Naive thymus-derived CD4-positive, alpha-beta T cell (primary cell): Measurements from ENCODE around the gene CACNA1C. TPM values are rescaled to one million over a fixed set of nuclear protein-coding genes. Genes with fewer than 3 reads are reported as not detected.

ENCODE experiments used
- ATAC-seq: fragments of 150-1000 bp; cut with Tn5 transposase; 2 replicates; pipeline ENCODE4 v1.10.0; 2021; ENCODE audit warnings: mild to moderate bottlenecking, moderate library complexity
- CTCF ChIA-PET: fragments of 350-600 bp; sonication (Branson Sonifier 250); formaldehyde crosslinking; loops from one replicate; lab custom pipeline; 2021; ENCODE audit warnings: antibody characterized with exemption; lab: Charles Lee
- POLR2A ChIA-PET: fragments of 350-600 bp; sonication (Branson Sonifier 250); formaldehyde crosslinking; loops from one replicate; lab custom pipeline; 2021; ENCODE audit warnings: antibody characterized with exemption, inconsistent platforms; lab: Charles Lee
- DNase-seq, 9 donors: peaks; one replicate each; pipeline versions ENCODE4 v3.0.0 to v3.0.0-alpha.2; 2020 to 2022; ENCODE audit warnings: mixed read lengths in 1 of 9
- H3K27ac ChIP-seq: one replicate; pipeline ENCODE4 v1.7.0; 2013; ENCODE audit warnings: mild to moderate bottlenecking, low read depth, low read length, moderate library complexity
- H3K27me3 ChIP-seq, 2 donors: one replicate each; pipeline ENCODE4 v1.7.0; 2013; ENCODE audit warnings: low read length in 2 of 2, mild to moderate bottlenecking in 2 of 2, moderate library complexity in 2 of 2; ENCODE audit not compliant: control insufficient read depth in 2 of 2, insufficient read depth in 2 of 2
- H3K36me3 ChIP-seq, 3 experiments: 1 replicate in 2 of 3; 2 replicates in 1 of 3; pipeline ENCODE4 v1.7.0; 2013; ENCODE audit warnings: low read length in 3 of 3, mild to moderate bottlenecking in 3 of 3, moderate library complexity in 1 of 3; ENCODE audit not compliant: insufficient read depth in 3 of 3, control insufficient read depth in 2 of 3
- H3K4me1 ChIP-seq, 2 donors: one replicate each; pipeline ENCODE4 v1.7.0; 2013; ENCODE audit warnings: low read length in 2 of 2, mild to moderate bottlenecking in 2 of 2, moderate library complexity in 1 of 2; ENCODE audit not compliant: control insufficient read depth in 2 of 2, insufficient read depth in 2 of 2
- H3K4me3 ChIP-seq: 2 replicates; pipeline ENCODE4 v1.7.0; 2013; ENCODE audit warnings: mild to moderate bottlenecking, low read length
- H3K9me3 ChIP-seq, 3 experiments: 1 replicate in 2 of 3; 2 replicates in 1 of 3; pipeline ENCODE4 v1.7.0; 2013; ENCODE audit warnings: low read length in 3 of 3; ENCODE audit not compliant: control insufficient read depth in 2 of 3
- H3K27ac Mint-ChIP-seq, 9 donors: one replicate each; pipeline ENCODE4 v1.8.0; 2020 to 2022; ENCODE audit warnings: mixed read lengths in 9 of 9, mild to moderate bottlenecking in 8 of 9, moderate library complexity in 5 of 9, inconsistent platforms in 2 of 9
- H3K27me3 Mint-ChIP-seq, 5 donors: one replicate each; pipeline ENCODE4 v1.8.0; 2021 to 2022; ENCODE audit warnings: mixed read lengths in 5 of 5, mild to moderate bottlenecking in 1 of 5
- H3K36me3 Mint-ChIP-seq, 5 donors: one replicate each; pipeline ENCODE4 v1.8.0; 2020 to 2022; ENCODE audit warnings: mixed read lengths in 5 of 5, mild to moderate bottlenecking in 3 of 5, inconsistent platforms in 1 of 5
- H3K4me1 Mint-ChIP-seq, 7 donors: one replicate each; pipeline ENCODE4 v1.8.0; 2020 to 2022; ENCODE audit warnings: mixed read lengths in 7 of 7, mild to moderate bottlenecking in 3 of 7, inconsistent platforms in 1 of 7
- H3K4me3 Mint-ChIP-seq, 10 donors: one replicate each; pipeline ENCODE4 v1.8.0; 2020 to 2022; ENCODE audit warnings: mild to moderate bottlenecking in 10 of 10, mixed read lengths in 10 of 10, moderate library complexity in 6 of 10, inconsistent platforms in 2 of 10
- H3K9me3 Mint-ChIP-seq, 11 donors: one replicate each; pipeline ENCODE4 v1.8.0; 2020 to 2022; ENCODE audit warnings: mixed read lengths in 11 of 11, mild to moderate bottlenecking in 4 of 11, inconsistent platforms in 1 of 11, moderate library complexity in 1 of 11
- intact Hi-C, 2 donors: fragments of 100-400 bp; cut with micrococcal nuclease; formaldehyde crosslinking; loops; one replicate each; pipeline ENCODE4 v1.15.1; 2023
- polyA plus RNA-seq, 2 donors: library from polyadenylated mRNA; unstranded; fragments of 300-500 nt; fragmentation: Illumina TruSeq; gene quantifications; one replicate each; pipeline ENCODE4 v1.2.3, GENCODE V29; 2021
- total RNA-seq, 6 experiments: library from RNA in 5 of 6; stranded (reverse) in 5 of 6; gene quantifications; 1 replicate in 5 of 6; 2 replicates in 1 of 6; pipeline ENCODE4 v1.2.3 and lab custom pipeline; 2021 to 2026

The CACNA1C gene
- total and polyA plus RNA-seq, 7 experiments from 2014 or later = 0.04 to 0.48 (median 0.08) TPM

DNA sequence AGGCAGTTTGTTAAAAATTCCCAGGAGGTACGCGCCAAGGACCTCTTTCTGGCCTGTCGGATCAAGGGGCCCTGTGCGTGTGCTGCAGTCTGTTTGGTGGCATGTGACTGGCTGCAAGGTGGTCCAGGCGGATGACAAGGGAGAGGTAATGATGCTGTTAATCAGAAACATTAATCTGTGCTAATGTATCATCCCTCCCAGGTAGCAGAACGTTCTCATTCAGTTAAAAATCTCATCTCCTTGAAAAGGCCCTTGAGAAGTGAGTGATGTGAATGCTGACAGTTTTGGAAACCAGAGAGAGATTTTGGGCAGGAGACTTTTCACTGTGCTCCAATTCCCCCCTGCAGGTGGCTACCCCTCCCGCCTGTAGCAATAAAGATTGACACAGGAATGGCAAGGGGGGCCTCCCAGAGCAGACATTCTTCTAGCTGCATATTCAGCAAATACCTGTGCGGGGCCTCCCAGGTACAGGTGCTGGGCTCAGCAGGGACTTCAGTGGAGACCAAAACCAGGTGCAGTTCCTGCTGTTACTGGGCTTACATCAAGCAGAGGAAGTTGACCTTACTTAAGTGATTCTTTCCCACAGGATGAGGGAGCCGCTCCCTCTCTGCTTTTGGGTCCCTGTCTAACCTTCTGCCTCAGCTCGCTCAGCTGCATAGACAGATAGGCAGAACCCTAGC, 364.8 kb downstream of the CACNA1C start:
- H3K36me3 ChIP-seq = no peaks in the 10 kb centered on the region
- ATAC-seq (no peak), DNase-seq (no peak)
- no peaks in the 10 kb centered on the region for H3K9me3 ChIP-seq
- no peak overlapping the region for H3K27ac ChIP-seq
- no peak overlapping the region for H3K4me3 Mint-ChIP-seq
- POLR2A ChIA-PET = no interaction called here
- intact Hi-C loops = no loop called here
- peaks cover 0 to 23% (median 5%) of the 10 kb centered on the region in 5 donors for H3K27me3 Mint-ChIP-seq
- peaks cover 0 to 2% (median 0%) of the 10 kb centered on the region in 11 donors for H3K9me3 Mint-ChIP-seq
- peaks cover 0 to 2% (median 0%) of the 10 kb centered on the region in 7 donors for H3K4me1 Mint-ChIP-seq
- H3K4me3 ChIP-seq = no peak overlapping the region
- H3K27me3 ChIP-seq = no peaks in the 10 kb centered on the region
- H3K36me3 Mint-ChIP-seq = no peaks in the 10 kb centered on the region
- H3K4me1 ChIP-seq = no peaks in the 10 kb centered on the region
- H3K27ac Mint-ChIP-seq = no peak overlapping the region
- CTCF ChIA-PET = no interaction called here

DNA sequence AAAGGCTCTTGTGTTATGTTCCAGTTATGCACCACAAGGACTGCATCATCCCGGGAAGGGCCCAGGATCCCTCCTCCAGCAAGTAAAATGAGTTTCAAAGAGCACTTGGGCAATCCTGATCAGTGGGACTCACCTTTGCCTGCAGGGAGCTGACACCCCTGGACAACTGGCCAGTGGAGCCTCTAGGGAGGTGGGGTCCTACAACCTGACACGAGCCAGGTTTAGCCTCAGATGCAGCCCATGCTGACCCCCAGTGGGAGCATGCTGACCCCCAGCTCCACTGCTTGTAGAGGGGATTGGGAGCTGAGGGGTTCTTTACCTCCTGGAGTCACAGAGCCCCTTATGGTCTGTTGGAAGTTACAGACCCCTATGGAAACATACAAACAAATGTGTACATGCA, 365.8 kb downstream of the CACNA1C start:
- H3K4me1 ChIP-seq = no peaks in the 10 kb centered on the region
- DNase-seq = no peak
- no peaks in the 10 kb centered on the region for H3K27me3 ChIP-seq
- H3K9me3 ChIP-seq = no peaks in the 10 kb centered on the region
- Mint-ChIP-seq H3K27me3 (peaks cover 0 to 21% (median 5%) of the 10 kb centered on the region in 5 donors), H3K4me1 (peaks cover 0 to 2% (median 0%) of the 10 kb centered on the region in 7 donors), H3K4me3 (no peak overlapping the region), H3K36me3 (no peaks in the 10 kb centered on the region), H3K9me3 (peaks cover 0 to 2% (median 0%) of the 10 kb centered on the region in 11 donors), H3K27ac (no peak overlapping the region)
- ChIA-PET CTCF (no interaction called here), POLR2A (no interaction called here)
- no peaks in the 10 kb centered on the region for H3K36me3 ChIP-seq
- intact Hi-C loops = no loop called here
- H3K27ac ChIP-seq = no peak overlapping the region
- no peak for ATAC-seq
- H3K4me3 ChIP-seq = no peak overlapping the region

DNA sequence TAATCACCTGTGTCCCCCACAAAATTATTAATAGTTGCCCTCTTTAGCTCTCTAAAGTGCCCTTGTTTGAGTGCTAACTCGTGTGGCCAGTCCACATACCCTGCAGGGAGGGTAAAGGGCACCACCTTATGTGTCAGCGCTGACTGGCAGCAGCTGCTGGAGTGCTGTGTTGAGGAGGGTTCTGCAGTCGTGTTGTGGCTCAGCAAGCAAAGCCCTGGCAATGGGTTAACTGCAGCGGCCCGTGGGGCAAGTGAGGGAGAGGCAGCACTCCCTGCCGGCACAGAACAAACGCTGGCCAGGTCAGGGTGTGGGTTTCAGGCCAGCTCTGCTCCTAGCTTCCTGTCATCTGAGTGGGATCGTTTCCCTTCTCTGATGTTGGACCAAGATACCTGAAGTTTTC, 369.8 kb downstream of the CACNA1C start:
- Histone ChIP-seq H3K4me3 (no peak overlapping the region), H3K27ac (no peak overlapping the region), H3K36me3 (no peaks in the 10 kb centered on the region), H3K27me3 (no peaks in the 10 kb centered on the region), H3K4me1 (no peaks in the 10 kb centered on the region), H3K9me3 (no peaks in the 10 kb centered on the region)
- Mint-ChIP-seq H3K36me3 (peaks cover 0 to 3% (median 0%) of the 10 kb centered on the region in 5 donors), H3K9me3 (peaks cover 0 to 8% (median 2%) of the 10 kb centered on the region in 11 donors), H3K27ac (no peak overlapping the region), H3K4me3 (no peak overlapping the region), H3K4me1 (peaks cover 0 to 1% (median 0%) of the 10 kb centered on the region in 7 donors), H3K27me3 (peaks cover 0 to 22% (median 5%) of the 10 kb centered on the region in 5 donors)
- ATAC-seq (no peak), DNase-seq (no peak)
- ChIA-PET CTCF (no interaction called here), POLR2A (no interaction called here)
- intact Hi-C loops = no loop called here

DNA sequence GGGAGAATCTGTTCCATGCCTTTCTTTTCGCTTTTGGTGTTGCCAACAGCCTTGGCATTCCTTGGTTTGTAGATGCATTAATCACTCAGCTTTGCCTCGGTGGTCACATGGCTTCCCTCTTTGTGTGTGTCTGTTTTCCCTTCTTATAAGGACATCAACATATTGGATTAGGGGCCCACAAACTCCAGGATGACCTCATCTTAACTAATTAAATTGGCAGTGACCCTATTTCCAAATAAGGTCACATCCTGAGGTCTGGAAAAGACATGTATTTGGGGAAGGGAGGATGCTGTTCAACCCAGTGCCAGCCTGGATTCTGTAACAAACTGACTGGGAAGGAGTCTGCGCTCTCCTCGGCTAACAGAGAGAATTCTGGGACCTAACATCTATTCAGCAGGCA, 376.2 kb downstream of the CACNA1C start:
- Histone ChIP-seq H3K36me3 (no peaks in the 10 kb centered on the region), H3K4me1 (no peaks in the 10 kb centered on the region), H3K9me3 (no peaks in the 10 kb centered on the region), H3K27me3 (no peaks in the 10 kb centered on the region), H3K27ac (no peak overlapping the region), H3K4me3 (no peak overlapping the region)
- H3K27me3 Mint-ChIP-seq = peaks cover 1 to 15% (median 7%) of the 10 kb centered on the region in 5 donors
- intact Hi-C loops = no loop called here
- DNase-seq (no peak), ATAC-seq (no peak)
- H3K4me1 Mint-ChIP-seq = no peaks in the 10 kb centered on the region
- CTCF ChIA-PET = no interaction called here
- H3K4me3 Mint-ChIP-seq = no peak overlapping the region
- peaks cover 0 to 3% (median 0%) of the 10 kb centered on the region in 5 donors for H3K36me3 Mint-ChIP-seq
- peaks cover 0 to 8% (median 2%) of the 10 kb centered on the region in 11 donors for H3K9me3 Mint-ChIP-seq
- no peak overlapping the region for H3K27ac Mint-ChIP-seq
- POLR2A ChIA-PET = no interaction called here

DNA sequence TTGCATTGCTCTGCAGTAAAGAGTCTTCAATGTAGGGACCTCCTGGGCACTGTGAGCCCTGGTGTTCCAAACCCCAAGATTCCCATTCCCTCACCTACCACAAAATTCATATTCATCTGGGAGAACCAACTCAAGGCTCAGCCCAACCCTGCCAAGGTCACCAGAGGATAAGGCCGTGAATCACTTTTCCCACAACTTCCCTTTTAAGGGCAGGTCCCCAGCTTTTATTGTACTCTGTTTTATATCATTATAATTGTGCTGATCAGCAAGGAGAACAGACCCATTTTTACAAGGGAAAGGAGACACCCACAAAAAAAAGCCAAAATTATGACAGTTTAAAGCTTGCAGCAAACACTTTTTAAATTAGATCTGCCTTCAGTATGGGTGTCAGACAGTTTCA, 379.0 kb downstream of the CACNA1C start:
- intact Hi-C loops = no loop called here
- H3K4me3 Mint-ChIP-seq = no peak overlapping the region
- Histone ChIP-seq H3K4me1 (no peaks in the 10 kb centered on the region), H3K36me3 (no peaks in the 10 kb centered on the region), H3K9me3 (no peaks in the 10 kb centered on the region), H3K27ac (no peak overlapping the region), H3K4me3 (no peak overlapping the region), H3K27me3 (no peaks in the 10 kb centered on the region)
- peaks cover 0 to 4% (median 0%) of the 10 kb centered on the region in 11 donors for H3K9me3 Mint-ChIP-seq
- H3K27me3 Mint-ChIP-seq = peaks cover 2 to 23% (median 17%) of the 10 kb centered on the region in 5 donors
- DNase-seq = no peak
- H3K27ac Mint-ChIP-seq = no peak overlapping the region
- ChIA-PET CTCF (no interaction called here), POLR2A (no interaction called here)
- H3K36me3 Mint-ChIP-seq = no peaks in the 10 kb centered on the region
- H3K4me1 Mint-ChIP-seq = no peaks in the 10 kb centered on the region
- ATAC-seq = no peak

DNA sequence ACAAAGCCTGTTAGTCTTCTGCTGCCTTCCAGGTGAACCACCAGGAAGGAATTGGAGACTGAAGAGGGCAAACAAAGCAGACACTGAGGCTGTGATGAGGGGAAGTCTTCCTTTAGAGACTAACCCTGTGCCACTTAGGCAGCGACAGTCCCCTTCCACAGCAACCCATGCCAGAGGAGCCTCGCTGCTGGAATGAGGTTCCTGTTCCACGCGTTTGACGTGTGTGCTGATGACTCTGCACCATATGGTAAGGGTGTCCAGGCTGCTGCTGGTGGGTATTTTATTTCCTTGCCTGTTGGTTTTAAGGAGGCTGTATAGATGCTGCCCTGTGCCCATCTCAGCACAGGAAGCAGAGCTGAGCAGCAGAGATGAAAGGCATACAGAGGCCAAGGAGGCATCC, 380.1 kb downstream of the CACNA1C start:
- Histone ChIP-seq H3K4me3 (no peak overlapping the region), H3K4me1 (no peaks in the 10 kb centered on the region), H3K27me3 (no peaks in the 10 kb centered on the region), H3K36me3 (no peaks in the 10 kb centered on the region), H3K9me3 (no peaks in the 10 kb centered on the region), H3K27ac (no peak overlapping the region)
- ATAC-seq (no peak), DNase-seq (no peak)
- Mint-ChIP-seq H3K4me3 (no peak overlapping the region), H3K9me3 (peaks cover 0 to 5% (median 0%) of the 10 kb centered on the region in 11 donors), H3K27ac (no peak overlapping the region), H3K4me1 (peaks cover 0 to 1% (median 0%) of the 10 kb centered on the region in 7 donors), H3K36me3 (no peaks in the 10 kb centered on the region), H3K27me3 (peaks cover 2 to 23% (median 17%) of the 10 kb centered on the region in 5 donors)
- POLR2A ChIA-PET = no interaction called here
- CTCF ChIA-PET = no interaction called here
- intact Hi-C loops = no loop called here

DNA sequence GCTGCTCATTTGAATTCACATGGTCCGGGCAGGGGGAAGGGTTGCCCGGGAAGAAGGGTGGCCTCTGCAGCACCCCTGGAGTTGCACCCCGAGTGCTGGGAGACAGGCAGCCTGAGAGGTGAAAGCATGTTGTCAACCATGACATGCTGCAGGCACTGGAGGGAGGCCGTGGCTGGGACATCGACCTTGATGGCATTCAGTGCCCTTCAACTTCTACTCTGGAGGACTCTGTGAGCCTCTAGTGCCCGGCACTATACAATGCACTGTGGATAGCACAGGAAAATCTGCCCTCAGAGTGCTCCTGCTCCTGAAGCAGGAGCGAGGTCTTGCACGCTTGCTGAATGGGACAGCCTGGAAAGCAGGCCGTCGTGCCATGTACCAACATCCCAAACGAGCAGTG, 382.7 kb downstream of the CACNA1C start:
- ATAC-seq (no peak), DNase-seq (no peak)
- no peaks in the 10 kb centered on the region for H3K36me3 ChIP-seq
- POLR2A ChIA-PET = no interaction called here
- H3K4me1 ChIP-seq = no peaks in the 10 kb centered on the region
- intact Hi-C loops = no loop called here
- no peaks in the 10 kb centered on the region for H3K9me3 ChIP-seq
- CTCF ChIA-PET = no interaction called here
- Mint-ChIP-seq H3K27me3 (peaks cover 2 to 31% (median 13%) of the 10 kb centered on the region in 5 donors), H3K9me3 (peaks cover 0 to 9% (median 0%) of the 10 kb centered on the region in 11 donors), H3K4me1 (peaks cover 0 to 2% (median 0%) of the 10 kb centered on the region in 7 donors), H3K4me3 (no peak overlapping the region), H3K27ac (no peak overlapping the region), H3K36me3 (no peaks in the 10 kb centered on the region)
- no peaks in the 10 kb centered on the region for H3K27me3 ChIP-seq
- H3K4me3 ChIP-seq = no peak overlapping the region
- no peak overlapping the region for H3K27ac ChIP-seq
